Upper lobe of left lung (tissue), 6 donors: Measurements from ENCODE around the gene AGRN. TPM values are rescaled to one million over a fixed set of nuclear protein-coding genes. Genes with fewer than 3 reads are reported as not detected.

Experiments used
- ATAC-seq, 2 donors: fragments of 200-7000 bp; cut with Tn5 transposase; one replicate each; pipeline ENCODE4 v1.9.1; 2022; ENCODE audit warnings: mild to moderate bottlenecking in 2 of 2, moderate library complexity in 2 of 2; ENCODE audit not compliant: low FRiP score in 2 of 2
- DNase-seq, 2 donors: peaks; one replicate each; pipeline ENCODE4 v3.0.0-alpha.2; 2019 to 2020
- H3K27ac ChIP-seq, 4 donors: fragments of 200-600 bp; sonication (generic); one replicate each; pipeline ENCODE4 v1.5.1; 2016 to 2019
- H3K27me3 ChIP-seq, 4 donors: fragments of 200-600 bp; sonication (generic); one replicate each; pipeline ENCODE4 v1.5.1; 2017 to 2019
- H3K36me3 ChIP-seq, 4 donors: fragments of 200-600 bp; sonication (generic); one replicate each; pipeline ENCODE4 v1.5.1; 2016 to 2019
- H3K4me1 ChIP-seq, 4 donors: fragments of 200-600 bp; sonication (generic); one replicate each; pipeline ENCODE4 v1.5.1; 2018 to 2019
- H3K4me3 ChIP-seq, 4 donors: fragments of 200-600 bp; sonication (generic); one replicate each; pipeline ENCODE4 v1.5.1; 2017 to 2019; ENCODE audit warnings: mild to moderate bottlenecking in 2 of 4, moderate library complexity in 1 of 4
- H3K9me3 ChIP-seq, 4 donors: fragments of 200-600 bp; sonication (generic); one replicate each; pipeline ENCODE4 v1.5.1; 2018 to 2019
- EP300 ChIP-seq, 4 donors: sonication (generic); formaldehyde crosslinking; IDR thresholded peaks; one replicate each; pipeline ENCODE4 v1.5.1; 2017; ENCODE audit warnings: antibody characterized with exemption in 4 of 4, control low read depth in 2 of 4
- POLR2A ChIP-seq, 4 donors: fragments of 450-650 bp; IDR thresholded peaks; one replicate each; pipeline ENCODE4 v1.5.1; 2016 to 2017; ENCODE audit warnings: antibody characterized with exemption in 4 of 4, mild to moderate bottlenecking in 2 of 4
- POLR2AphosphoS5 ChIP-seq, 2 donors: sonication (generic); formaldehyde crosslinking; IDR thresholded peaks; one replicate each; pipeline ENCODE4 v1.5.1; 2017; ENCODE audit warnings: antibody characterized with exemption in 2 of 2
- WGBS, 2 donors: methylation state at CpG; one replicate each; pipeline ENCODE4 v1.1.5; 2017 to 2018; 5-methylcytosine and 5-hydroxymethylcytosine counted together
- total RNA-seq, 6 donors: library from RNA; depleted of rRNA in 4 of 6; stranded (reverse); fragments of >200 nt in 4 of 6; gene quantifications; one replicate each; pipeline versions ENCODE4 v1.1.0 to v1.2.1, GENCODE V29; 2016 to 2021
- TF ChIP-seq, protein P1 (sequence below), 6 experiments: fragments of 450-650 bp in 4 of 6; fragments of 200-600 bp in 2 of 6; sonication (generic) in 2 of 6; IDR thresholded peaks; one replicate each; pipeline ENCODE4 v1.5.1; 2016 to 2019; ENCODE audit warnings: antibody characterized with exemption in 6 of 6
- donor health status: DM: no; HTN: no; CAD: no; lungs with moderate emphysema.
- donor health status: DM: no; HTN: yes; CAD: no; lungs with severe emphysema.

Gene AGRN
- total RNA-seq, 6 donors from 2014 or later = 91.0 to 316 (median 157) TPM

DNA sequence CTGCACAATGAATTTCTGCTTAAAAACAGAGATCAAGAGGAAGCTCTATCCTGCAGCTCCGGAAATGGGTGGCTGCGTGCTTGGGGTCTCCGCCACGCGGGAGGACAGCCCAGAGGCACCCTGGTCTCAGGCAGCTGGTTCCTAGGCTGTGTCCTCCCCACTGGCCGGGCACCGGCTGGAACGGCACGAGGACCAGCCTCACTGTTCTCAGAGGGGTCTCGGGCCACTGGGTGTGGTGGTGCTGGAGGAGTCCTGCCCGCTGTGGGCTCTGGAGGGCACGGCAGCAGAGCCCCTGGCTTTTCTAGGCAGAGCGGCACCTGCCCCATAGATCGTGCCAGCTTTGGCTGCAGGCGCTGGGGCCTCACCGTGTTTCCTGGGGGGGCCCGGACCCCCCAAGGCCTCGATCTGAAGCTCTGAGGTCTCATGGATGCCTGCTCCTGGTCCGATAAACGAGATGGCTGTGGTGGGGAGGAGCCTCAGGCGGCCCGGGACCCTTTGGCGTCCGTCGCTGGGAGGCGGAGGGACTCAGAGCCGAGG lies 62.4 kb downstream of the AGRN start:
- TF ChIP-seq, protein P1, sequence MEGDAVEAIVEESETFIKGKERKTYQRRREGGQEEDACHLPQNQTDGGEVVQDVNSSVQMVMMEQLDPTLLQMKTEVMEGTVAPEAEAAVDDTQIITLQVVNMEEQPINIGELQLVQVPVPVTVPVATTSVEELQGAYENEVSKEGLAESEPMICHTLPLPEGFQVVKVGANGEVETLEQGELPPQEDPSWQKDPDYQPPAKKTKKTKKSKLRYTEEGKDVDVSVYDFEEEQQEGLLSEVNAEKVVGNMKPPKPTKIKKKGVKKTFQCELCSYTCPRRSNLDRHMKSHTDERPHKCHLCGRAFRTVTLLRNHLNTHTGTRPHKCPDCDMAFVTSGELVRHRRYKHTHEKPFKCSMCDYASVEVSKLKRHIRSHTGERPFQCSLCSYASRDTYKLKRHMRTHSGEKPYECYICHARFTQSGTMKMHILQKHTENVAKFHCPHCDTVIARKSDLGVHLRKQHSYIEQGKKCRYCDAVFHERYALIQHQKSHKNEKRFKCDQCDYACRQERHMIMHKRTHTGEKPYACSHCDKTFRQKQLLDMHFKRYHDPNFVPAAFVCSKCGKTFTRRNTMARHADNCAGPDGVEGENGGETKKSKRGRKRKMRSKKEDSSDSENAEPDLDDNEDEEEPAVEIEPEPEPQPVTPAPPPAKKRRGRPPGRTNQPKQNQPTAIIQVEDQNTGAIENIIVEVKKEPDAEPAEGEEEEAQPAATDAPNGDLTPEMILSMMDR (IDR thresholded peaks at IDR 0.05) = no peak
- no peak for TF ChIP-seq POLR2A (IDR thresholded peaks at IDR 0.05)
- no peak for TF ChIP-seq POLR2AphosphoS5 (IDR thresholded peaks at IDR 0.05)
- no peak for TF ChIP-seq EP300 (IDR thresholded peaks at IDR 0.05)
- H3K27me3 ChIP-seq = no peaks in the 10 kb centered on the region
- no peak overlapping the region for H3K27ac ChIP-seq
- H3K36me3 ChIP-seq = peaks cover 0 to 11% (median 5%) of the 10 kb centered on the region in 4 donors
- no peak for ATAC-seq
- peaks cover 12 to 14% (median 13%) of the 10 kb centered on the region in 4 donors for H3K4me1 ChIP-seq
- 94 to 96% methylated on average over 11 to 16 of the region's 27 CpGs for WGBS, 2 donors
- no peak overlapping the region for H3K4me3 ChIP-seq
- peak; percentile 17 to 81 for DNase-seq
- H3K9me3 ChIP-seq = no peaks in the 10 kb centered on the region

DNA sequence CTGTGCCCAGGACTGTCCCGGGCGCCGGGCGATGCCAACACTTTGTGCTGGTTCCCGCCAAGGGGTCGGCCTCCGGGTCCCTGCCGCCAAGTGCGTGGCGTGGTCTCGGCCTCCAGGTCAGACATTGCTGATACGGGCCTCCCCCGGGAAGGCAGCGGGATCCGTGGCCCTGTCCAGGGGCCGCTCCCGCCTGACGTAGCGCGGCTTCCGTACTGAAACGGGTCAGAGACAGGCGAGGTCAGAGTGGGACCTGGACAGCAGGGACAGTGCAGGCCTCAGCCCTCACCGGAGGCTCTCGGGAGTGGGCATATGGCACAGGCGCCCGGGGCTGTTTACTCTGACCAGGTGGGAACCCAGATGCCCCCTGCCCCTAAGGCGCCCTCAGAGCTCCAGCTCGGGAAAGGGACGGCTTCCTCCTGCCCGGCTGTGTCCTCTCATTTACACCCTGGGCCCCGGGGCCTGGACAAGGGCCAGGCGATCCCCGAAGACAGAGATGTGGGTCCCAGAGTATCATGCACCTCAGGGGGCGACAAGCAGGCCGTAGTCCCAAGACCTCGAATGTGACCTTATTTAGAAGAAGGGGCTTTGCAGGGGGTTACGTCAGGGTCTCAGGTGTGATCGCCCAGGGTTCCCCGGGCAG lies 63.0 kb downstream of the AGRN start:
- Histone ChIP-seq H3K9me3 (no peaks in the 10 kb centered on the region), H3K4me3 (no peak overlapping the region), H3K36me3 (peaks cover 0 to 11% (median 5%) of the 10 kb centered on the region in 4 donors), H3K27me3 (no peaks in the 10 kb centered on the region), H3K27ac (no peak overlapping the region), H3K4me1 (peaks cover 12 to 14% (median 13%) of the 10 kb centered on the region in 4 donors)
- no peak for ATAC-seq
- DNase-seq = peak; percentile 15 to 83
- 91 to 99% methylated on average over 34 to 40 of the region's 40 CpGs for WGBS, 2 donors
- TF ChIP-seq, protein P1 (IDR thresholded peaks at IDR 0.05) = no peak

DNA sequence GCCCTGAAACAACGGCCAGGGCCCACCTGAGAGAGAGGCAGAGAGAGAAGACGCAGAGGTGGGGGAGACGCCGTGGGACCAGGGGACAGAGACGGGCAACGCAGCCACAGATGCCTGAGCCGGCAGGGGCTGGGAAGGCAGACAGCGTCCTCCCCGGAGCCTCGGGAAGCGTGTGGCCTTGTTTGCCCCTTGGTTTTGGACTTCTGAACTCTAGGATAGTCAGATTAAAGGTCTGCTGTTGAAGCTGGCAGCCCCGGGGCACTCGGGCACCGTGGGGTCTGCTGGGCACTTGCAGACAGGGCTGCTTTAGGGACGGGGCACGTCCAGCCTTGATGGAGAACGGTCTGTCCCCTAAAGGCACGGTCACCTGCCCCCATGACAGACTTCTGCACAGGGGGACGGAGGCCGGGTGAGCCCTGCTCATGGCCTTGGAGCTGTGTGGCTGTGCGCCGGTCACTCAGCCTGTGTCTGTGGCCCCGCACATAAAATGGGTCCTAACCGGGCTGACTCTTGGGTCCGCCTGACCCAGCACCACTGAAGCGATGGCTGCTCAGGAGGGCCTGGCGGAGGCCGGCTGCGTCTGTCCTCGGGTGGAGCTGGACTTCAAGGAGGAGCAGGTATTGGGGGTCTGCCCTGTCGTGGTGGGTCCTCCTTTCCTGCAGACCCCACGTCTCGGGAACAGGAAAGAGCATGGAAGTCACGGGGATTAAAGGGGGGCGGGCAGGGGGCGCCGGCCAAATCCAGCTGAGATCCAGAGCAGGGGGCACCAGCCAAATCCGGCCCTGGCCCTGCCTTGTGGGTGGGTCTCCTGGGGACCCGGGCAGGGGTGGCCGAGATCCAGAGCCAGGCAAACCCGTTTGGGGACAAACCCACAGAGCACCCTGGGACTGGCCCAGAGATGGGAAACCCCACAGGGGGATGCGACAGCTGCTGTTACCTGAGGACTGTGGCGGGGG lies 63.8 kb downstream of the AGRN start:
- WGBS, 2 donors = 93 to 94% methylated on average over 35 of the region's 43 CpGs
- H3K36me3 ChIP-seq = peaks cover 0 to 11% (median 5%) of the 10 kb centered on the region in 4 donors
- peaks cover 12 to 14% (median 13%) of the 10 kb centered on the region in 4 donors for H3K4me1 ChIP-seq
- ATAC-seq (no peak), DNase-seq (peak; percentile 19 to 77)
- TF ChIP-seq EP300 (IDR thresholded peaks at IDR 0.05) (no peak), POLR2AphosphoS5 (IDR thresholded peaks at IDR 0.05) (no peak), POLR2A (IDR thresholded peaks at IDR 0.05) (no peak)
- TF ChIP-seq, protein P1 (IDR thresholded peaks at IDR 0.05) = no peak
- no peaks in the 10 kb centered on the region for H3K9me3 ChIP-seq
- no peak overlapping the region for H3K4me3 ChIP-seq
- no peaks in the 10 kb centered on the region for H3K27me3 ChIP-seq
- no peak overlapping the region for H3K27ac ChIP-seq

DNA sequence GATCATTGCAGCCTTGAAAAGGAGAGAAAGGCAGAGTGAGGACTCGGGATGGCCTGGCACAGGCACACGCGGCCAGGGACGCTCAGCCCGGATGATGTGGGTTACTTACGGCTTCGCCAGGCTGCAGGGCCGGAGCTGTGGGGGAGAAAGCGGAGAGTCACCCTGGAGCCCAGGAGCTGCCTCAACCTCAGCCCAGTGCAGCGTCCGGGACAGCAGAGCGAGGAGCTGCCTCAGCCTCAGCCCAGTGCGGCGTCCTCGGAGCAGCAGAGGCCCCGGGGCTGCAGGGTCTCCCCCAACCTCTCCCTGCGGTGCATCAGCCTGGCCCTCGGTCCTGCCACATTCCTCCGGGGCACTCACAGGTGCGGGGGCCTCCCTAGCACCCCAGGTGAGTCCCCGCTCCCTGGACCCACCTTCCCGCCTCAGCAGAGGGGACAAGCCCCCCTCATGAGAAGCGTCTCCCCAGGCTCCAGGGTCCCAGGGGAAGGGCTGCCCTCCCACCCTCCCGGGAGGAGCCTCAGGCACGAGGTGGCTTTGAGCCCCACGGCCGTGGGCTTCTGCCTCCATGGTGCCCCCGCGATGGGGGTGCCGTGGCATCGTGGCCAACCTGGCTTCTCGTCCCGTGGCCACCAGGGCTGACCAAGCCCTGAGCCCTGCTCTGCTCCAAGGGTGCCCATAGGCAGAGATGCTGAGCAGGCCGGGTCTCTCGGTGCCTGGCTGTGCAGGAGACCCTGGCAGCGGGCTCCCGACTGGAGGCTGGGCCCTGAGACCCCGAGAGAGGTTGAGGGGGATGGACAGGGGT lies 64.7 kb downstream of the AGRN start:
- DNase-seq = peak in 1 of 2 donors; percentile 71
- TF ChIP-seq POLR2AphosphoS5 (IDR thresholded peaks at IDR 0.05) = no peak
- TF ChIP-seq EP300 (IDR thresholded peaks at IDR 0.05) = no peak
- TF ChIP-seq, protein P1 (IDR thresholded peaks at IDR 0.05) = no peak
- no peak for TF ChIP-seq POLR2A (IDR thresholded peaks at IDR 0.05)
- Histone ChIP-seq H3K9me3 (no peaks in the 10 kb centered on the region), H3K27ac (no peak overlapping the region), H3K4me1 (peaks cover 9% of the 10 kb centered on the region in 4 donors), H3K27me3 (no peaks in the 10 kb centered on the region), H3K36me3 (peaks cover 0 to 13% (median 6%) of the 10 kb centered on the region in 4 donors), H3K4me3 (no peak overlapping the region)
- WGBS, 2 donors = 95% methylated on average over 17 to 36 of the region's 38 CpGs
- ATAC-seq = no peak
